ENCODE results near the gene KIF1C. TPM values are rescaled to one million over a fixed set of nuclear protein-coding genes. Genes with fewer than 3 reads are reported as not detected.

The KIF1C gene
- total RNA-seq: 26.9 TPM
- 89.4 TPM for polyA plus RNA-seq

DNA sequence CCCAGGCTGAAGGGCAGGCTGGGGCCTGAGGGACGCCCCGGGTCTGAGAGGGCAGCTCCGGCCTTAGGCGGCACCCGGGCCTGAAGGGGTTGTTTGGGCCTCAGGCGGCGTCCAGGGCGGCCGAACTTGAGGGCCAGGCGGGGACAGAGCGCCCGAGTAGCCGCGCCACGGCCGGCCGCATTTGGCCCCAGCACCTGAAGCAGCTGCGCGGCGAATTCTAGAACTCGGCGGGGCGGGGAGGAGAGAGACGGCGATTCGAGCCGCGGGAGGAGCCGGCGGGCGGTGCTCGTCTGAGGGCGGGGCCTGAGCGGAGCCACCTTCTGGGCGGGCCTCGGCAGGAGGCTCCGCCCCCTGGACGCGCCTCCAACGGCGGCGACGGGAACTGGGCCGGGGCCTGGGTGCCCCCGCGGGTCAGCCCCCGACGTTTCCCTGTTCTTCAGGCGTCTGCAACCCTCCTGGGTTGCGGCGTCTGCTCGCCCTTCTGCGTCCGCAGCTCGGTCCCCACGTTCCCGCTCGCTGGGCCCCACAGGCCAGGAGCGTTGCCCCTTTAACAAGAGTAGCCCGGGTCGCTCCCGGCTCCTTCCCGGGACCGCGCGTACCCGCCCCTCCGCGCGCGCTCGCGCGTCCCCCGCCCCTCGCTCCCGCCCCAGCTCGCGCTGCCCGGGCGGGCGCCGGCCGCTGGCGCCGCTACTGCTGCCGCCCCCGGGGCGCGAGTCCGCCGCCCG lies at the start of gene KIF1C, which contains the start of gene INCA1:
KIF1C (plus strand) TSS at position 649 of the 725 bp plus-strand sequence. CDS start 2,297 bp downstream, outside the sequence.
INCA1 (minus strand) TSS at position 221 of the 725 bp plus-strand sequence. CDS start 3,085 bp downstream, outside the sequence.
- Histone ChIP-seq H3K27ac (ENCODE audit: low read depth) (peak within 1 kb of the TSS; percentile 90), H3K4me3 (ENCODE audit: low read depth, low read length) (peak within 1 kb of the TSS; percentile 81), H3K4me1 (ENCODE audit: insufficient read depth) (peaks cover 5% of the 10 kb centered on the region), H3K36me3 (ENCODE audit: insufficient read depth) (no peaks in the 10 kb centered on the region)
- peak; percentile 84 for DNase-seq (ENCODE audit: extremely low spot score)
- WGBS: under 1% methylated on average over 93 of the region's 93 CpGs

DNA sequence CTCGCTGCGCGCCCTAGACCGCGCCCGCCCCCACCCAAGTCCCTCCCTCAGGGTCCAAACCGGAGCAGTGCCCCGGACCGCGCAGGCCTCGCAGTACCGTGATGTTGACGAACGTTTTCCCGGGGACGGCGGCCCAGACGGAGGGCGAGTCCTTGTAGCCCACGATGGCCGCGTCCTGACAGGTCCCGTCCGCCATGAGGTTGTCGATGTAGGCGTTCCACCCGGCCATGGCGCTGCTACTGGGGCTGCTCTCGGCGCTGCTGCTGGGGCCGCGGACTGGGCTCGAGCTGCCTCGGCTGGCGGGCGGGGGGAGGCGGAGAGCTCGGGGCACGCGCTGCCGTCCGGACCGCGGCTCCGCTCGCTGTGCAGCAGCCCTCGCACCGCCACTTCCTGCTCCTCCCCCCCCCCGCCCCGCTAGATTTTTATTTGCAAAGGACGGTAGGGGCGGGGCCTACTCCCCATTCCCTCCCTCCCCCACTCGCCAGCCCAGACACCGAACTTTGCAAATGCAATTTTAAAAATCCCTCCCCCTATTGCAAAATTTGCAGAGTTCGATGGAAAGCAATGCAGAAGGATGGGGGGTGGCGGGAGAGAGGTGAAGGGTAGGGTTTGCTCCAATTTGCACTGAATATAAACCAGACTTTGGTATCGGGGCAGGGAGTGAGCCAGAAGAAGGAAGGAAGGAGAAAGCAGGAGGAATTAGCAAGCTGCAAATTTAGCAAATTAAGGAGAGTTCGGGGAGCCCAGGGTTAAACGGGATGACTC lies 49.4 kb upstream of the KIF1C start, which contains the start of gene PFN1:
PFN1 (minus strand) TSS at position 365 of the 765 bp plus-strand sequence; CDS start at position 229, 136 bp downstream.
- DNase-seq (ENCODE audit: extremely low spot score): peak; percentile 81
- WGBS: under 1% methylated on average over 59 of the region's 59 CpGs
- Histone ChIP-seq H3K4me1 (ENCODE audit: insufficient read depth) (no peaks in the 10 kb centered on the region), H3K36me3 (ENCODE audit: insufficient read depth) (peaks cover 2% of the 10 kb centered on the region), H3K4me3 (ENCODE audit: low read depth, low read length) (peak within 1 kb of the TSS; percentile 97), H3K27ac (ENCODE audit: low read depth) (peak within 1 kb of the TSS; percentile 99)

DNA sequence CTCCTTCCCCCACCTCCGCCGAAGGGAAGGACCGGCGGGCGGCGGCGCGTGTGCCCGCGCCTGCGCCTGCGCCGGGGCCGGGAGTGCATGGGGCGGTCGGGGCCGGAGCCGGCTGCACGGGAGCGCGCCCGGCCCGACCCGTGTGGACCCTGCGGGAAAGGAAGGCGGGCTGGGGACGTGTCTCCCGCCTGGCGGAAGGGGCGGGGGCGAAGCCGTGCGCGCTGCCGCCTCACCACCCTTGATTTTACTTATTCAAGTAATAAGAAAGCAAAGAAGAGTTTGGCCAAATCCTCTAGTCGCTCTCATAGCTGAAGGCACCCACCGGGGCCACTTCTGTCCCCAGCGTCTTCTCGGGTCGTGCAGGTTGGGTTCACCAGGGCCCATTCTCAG lies 48.8 kb upstream of the KIF1C start:
- H3K4me1 ChIP-seq (ENCODE audit: insufficient read depth): no peaks in the 10 kb centered on the region
- no peaks in the 10 kb centered on the region for H3K36me3 ChIP-seq (ENCODE audit: insufficient read depth)
- H3K4me3 ChIP-seq (ENCODE audit: low read depth, low read length): peak overlapping the region; percentile 97
- peak overlapping the region; percentile 99 for H3K27ac ChIP-seq (ENCODE audit: low read depth)
- under 1% methylated on average over 40 of the region's 40 CpGs for WGBS
- DNase-seq (ENCODE audit: extremely low spot score): no peak

DNA sequence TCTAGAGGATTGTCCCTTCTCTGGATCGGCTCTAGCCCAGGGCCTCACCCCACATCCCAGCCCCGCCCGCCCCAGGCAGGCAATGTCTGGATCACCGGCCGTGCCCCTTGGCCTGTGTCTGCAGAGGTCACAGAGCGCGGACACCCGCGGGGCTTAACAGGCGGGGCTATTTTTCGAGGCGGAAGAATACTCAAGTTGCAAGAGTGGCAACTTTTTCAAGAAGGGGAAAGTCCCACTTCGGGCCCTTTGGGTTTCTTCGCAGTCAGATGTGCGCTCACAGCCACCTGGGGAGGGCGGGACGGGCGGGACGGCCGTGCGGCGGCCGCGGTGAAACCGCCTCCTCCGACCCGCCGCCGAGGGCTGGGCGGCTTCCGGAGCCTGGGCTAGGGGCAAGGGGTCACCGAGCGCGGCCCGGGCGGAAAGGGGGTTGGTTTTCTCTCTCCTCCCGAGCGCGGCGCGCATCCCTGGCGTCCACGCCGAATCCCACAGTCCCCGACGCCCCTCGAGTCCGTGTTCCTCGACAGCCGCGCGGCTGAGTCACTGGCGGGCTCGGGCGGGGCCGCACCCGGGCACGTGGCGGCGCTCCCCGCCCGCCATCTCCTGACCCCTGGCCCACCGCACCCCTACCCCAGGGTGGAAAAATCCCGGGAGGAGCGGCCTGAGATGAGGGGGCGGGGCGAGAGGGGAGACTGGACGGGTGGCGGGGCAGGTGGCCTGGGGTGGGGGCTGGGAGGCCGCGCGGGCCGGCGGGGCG lies 48.3 kb upstream of the KIF1C start:
- WGBS: under 1% methylated on average over 75 of the region's 75 CpGs
- Histone ChIP-seq H3K36me3 (ENCODE audit: insufficient read depth) (no peaks in the 10 kb centered on the region), H3K4me1 (ENCODE audit: insufficient read depth) (no peaks in the 10 kb centered on the region), H3K4me3 (ENCODE audit: low read depth, low read length) (peak overlapping the region; percentile 97), H3K27ac (ENCODE audit: low read depth) (peak overlapping the region; percentile 99)
- no peak for DNase-seq (ENCODE audit: extremely low spot score)

DNA sequence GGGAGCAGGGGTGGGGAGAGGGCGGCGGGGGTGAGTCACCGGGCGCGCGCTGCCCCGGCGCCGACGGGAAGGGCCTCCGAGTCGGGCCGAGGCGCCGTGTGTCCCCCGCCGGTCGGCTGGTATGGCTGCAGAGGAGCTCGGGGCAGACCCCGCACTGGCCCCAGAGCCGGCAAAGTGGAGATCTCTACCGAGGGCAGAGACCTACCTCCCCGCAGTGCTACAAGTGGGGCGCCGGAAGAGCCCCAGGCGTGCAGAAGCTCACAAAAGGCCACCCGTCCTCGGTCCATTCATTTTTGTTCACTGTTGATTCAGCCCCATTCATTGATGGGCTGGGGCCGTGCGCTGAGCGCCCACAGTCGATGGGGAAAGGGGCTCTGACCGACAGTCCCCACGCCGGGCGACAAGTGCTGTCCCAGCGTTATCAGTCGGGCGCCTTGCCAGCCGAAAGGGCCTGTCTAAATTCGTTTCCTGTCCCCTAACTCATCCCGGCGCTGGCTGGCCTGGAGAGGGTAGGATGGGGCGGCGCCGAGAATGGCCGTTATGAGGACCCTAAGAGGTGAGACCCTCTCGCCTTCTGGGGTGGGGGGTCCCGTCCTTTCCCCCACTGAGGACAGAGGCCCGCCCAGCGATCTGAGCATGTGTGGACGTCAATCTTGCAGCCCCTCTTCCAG lies 47.5 kb upstream of the KIF1C start:
- no peak for DNase-seq (ENCODE audit: extremely low spot score)

DNA sequence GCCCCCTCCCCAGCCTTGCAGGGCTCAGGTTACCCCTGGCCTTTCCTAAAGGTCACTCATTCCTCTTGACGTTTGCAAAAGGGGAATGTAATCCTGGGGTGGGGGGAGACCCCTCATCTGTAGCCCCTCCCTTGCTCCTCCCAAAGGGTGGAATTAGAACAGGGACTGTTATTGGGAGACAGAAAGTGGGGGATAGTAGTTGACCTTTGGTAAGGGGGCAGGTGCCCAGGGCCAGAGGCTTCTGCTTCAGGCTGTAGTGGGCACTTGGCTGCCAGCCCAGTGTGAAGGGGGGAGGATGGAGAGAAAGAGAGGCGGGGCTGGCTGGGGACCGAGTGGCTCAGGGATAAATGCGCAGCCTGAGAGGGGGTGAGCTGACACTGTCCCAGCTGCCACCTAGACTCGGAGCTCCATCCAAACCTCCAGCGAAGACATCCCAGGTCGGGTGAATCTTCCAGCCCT lies 47.0 kb upstream of the KIF1C start, which contains the start of gene ENO3:
ENO3 (plus strand) TSS at position 374 of the 459 bp plus-strand sequence. CDS start 711 bp downstream, outside the sequence.
- no peak for DNase-seq (ENCODE audit: extremely low spot score)
- peak within 1 kb of the TSS; percentile 97 for H3K4me3 ChIP-seq (ENCODE audit: low read depth, low read length)
- H3K4me1 ChIP-seq (ENCODE audit: insufficient read depth): no peaks in the 10 kb centered on the region
- peak within 1 kb of the TSS; percentile 70 for H3K27ac ChIP-seq (ENCODE audit: low read depth)
- H3K36me3 ChIP-seq (ENCODE audit: insufficient read depth): no peaks in the 10 kb centered on the region
- 39% methylated on average over 7 of the region's 7 CpGs for WGBS

More for the DNA sequence above, 47.5 kb upstream of the KIF1C start:
- Histone ChIP-seq H3K4me3 (ENCODE audit: low read depth, low read length) (peak overlapping the region; percentile 97), H3K27ac (ENCODE audit: low read depth) (peak overlapping the region; percentile 70), H3K4me1 (ENCODE audit: insufficient read depth) (no peaks in the 10 kb centered on the region), H3K36me3 (ENCODE audit: insufficient read depth) (no peaks in the 10 kb centered on the region)
- WGBS: 6% methylated on average over 52 of the region's 52 CpGs

DNA sequence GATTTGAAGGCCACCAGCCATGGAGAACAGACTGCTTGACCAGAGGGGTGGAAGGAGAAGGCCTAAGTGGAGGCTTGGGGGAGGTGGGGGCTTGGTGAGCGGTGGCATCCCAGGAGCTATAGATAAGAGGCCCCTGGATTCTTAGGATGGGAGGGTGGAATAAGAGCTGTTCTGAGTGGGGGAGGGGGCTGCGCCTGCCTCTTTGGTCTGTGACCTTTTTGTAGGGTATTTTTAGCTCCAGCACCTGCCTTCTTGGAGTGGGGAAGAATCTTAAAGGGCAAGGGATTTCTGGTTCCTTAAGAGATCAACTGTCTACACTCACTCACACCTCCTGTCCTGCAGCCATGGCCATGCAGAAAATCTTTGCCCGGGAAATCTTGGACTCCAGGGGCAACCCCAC lies 46.3 kb upstream of the KIF1C start:
- Histone ChIP-seq H3K27ac (ENCODE audit: low read depth) (no peak overlapping the region), H3K36me3 (ENCODE audit: insufficient read depth) (no peaks in the 10 kb centered on the region), H3K4me3 (ENCODE audit: low read depth, low read length) (no peak overlapping the region), H3K4me1 (ENCODE audit: insufficient read depth) (no peaks in the 10 kb centered on the region)
- 66% methylated on average over 3 of the region's 3 CpGs for WGBS
- no peak for DNase-seq (ENCODE audit: extremely low spot score)

DNA sequence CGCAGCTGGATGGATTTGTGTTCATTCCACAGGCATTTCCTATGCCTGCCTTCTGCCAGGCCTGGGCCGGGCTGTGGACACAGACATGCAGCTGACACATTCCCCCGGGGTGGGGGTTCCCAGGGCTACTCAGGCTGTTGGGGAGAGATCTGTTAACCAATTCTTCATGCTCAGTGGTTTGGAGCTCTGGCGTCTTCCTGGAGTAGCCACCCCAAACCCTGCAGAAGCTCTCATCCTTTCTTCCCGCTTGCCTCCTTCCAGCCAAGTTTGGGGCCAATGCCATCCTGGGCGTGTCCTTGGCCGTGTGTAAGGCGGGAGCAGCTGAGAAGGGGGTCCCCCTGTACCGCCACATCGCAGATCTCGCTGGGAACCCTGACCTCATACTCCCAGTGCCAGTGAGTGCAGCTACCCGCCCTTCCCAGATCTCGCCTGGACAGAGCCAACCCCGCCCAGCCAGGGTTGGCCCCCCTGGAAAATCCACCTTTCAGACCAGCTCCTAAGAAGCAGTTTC lies 44.2 kb upstream of the KIF1C start:
- DNase-seq (ENCODE audit: extremely low spot score): no peak
- Histone ChIP-seq H3K4me1 (ENCODE audit: insufficient read depth) (no peaks in the 10 kb centered on the region), H3K27ac (ENCODE audit: low read depth) (no peak overlapping the region), H3K36me3 (ENCODE audit: insufficient read depth) (no peaks in the 10 kb centered on the region), H3K4me3 (ENCODE audit: low read depth, low read length) (no peak overlapping the region)
- WGBS: 73% methylated on average over 14 of the region's 14 CpGs

DNA sequence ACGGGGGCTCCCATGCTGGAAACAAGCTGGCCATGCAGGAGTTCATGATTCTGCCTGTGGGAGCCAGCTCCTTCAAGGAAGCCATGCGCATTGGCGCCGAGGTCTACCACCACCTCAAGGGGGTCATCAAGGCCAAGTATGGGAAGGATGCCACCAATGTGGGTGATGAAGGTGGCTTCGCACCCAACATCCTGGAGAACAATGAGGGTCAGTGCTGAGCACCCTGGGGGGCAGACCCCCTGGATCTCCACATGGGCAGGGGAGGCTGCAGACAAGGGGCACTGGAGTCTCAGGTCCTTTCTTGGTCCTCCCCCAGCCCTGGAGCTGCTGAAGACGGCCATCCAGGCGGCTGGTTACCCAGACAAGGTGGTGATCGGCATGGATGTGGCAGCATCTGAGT lies 42.7 kb upstream of the KIF1C start:
- no peaks in the 10 kb centered on the region for H3K36me3 ChIP-seq (ENCODE audit: insufficient read depth)
- no peaks in the 10 kb centered on the region for H3K4me1 ChIP-seq (ENCODE audit: insufficient read depth)
- H3K27ac ChIP-seq (ENCODE audit: low read depth): no peak overlapping the region
- no peak overlapping the region for H3K4me3 ChIP-seq (ENCODE audit: low read depth, low read length)
- no peak for DNase-seq (ENCODE audit: extremely low spot score)
- 95% methylated on average over 8 of the region's 8 CpGs for WGBS

DNA sequence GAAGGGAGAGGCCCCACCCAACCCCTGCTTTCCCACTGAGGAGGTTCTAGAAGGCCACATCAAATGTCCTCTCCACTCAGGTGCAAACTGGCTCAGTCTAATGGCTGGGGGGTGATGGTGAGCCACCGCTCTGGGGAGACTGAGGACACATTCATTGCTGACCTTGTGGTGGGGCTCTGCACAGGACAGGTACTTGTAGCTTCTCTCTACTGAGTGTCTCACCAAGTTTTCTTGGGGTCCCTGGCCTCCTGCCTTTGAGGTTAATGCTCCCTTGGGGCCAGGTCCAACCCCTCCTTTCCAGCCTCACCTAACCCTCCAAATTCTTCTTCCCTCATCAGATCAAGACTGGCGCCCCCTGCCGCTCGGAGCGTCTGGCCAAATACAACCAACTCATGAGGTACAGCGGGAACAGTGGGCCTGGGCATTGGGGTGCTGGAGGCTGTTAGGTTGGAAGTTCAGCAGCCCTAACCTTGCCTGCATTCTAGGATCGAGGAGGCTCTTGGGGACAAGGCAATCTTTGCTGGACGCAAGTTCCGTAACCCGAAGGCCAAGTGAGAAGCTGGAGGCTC lies 41.2 kb upstream of the KIF1C start:
- 74% methylated on average over 10 of the region's 10 CpGs for WGBS
- no peaks in the 10 kb centered on the region for H3K36me3 ChIP-seq (ENCODE audit: insufficient read depth)
- H3K4me3 ChIP-seq (ENCODE audit: low read depth, low read length): no peak overlapping the region
- DNase-seq (ENCODE audit: extremely low spot score): no peak
- H3K4me1 ChIP-seq (ENCODE audit: insufficient read depth): no peaks in the 10 kb centered on the region
- no peak overlapping the region for H3K27ac ChIP-seq (ENCODE audit: low read depth)

DNA sequence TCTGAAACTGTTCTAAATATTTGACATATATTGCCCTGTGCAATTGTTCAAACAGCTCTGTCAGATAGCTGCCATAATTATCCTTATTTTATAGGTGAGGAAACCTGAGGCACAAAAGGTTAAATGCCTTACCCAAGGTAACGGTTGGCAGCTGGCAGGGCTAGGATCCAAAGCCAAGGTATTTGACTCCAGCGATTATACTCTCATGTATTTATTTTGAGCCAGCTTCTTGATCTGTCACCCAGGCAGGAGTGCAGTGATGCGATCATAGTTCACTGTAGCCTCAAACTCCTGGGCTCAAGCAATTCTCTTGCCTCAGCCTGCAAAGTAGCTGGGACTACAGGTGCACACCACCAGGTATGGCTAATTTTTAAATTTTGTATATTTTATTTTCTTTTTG lies 39.6 kb upstream of the KIF1C start:
- no peak overlapping the region for H3K4me3 ChIP-seq (ENCODE audit: low read depth, low read length)
- no peaks in the 10 kb centered on the region for H3K36me3 ChIP-seq (ENCODE audit: insufficient read depth)
- no peaks in the 10 kb centered on the region for H3K4me1 ChIP-seq (ENCODE audit: insufficient read depth)
- H3K27ac ChIP-seq (ENCODE audit: low read depth): no peak overlapping the region
- DNase-seq (ENCODE audit: extremely low spot score): no peak
- 75% methylated on average over 3 of the region's 3 CpGs for WGBS

DNA sequence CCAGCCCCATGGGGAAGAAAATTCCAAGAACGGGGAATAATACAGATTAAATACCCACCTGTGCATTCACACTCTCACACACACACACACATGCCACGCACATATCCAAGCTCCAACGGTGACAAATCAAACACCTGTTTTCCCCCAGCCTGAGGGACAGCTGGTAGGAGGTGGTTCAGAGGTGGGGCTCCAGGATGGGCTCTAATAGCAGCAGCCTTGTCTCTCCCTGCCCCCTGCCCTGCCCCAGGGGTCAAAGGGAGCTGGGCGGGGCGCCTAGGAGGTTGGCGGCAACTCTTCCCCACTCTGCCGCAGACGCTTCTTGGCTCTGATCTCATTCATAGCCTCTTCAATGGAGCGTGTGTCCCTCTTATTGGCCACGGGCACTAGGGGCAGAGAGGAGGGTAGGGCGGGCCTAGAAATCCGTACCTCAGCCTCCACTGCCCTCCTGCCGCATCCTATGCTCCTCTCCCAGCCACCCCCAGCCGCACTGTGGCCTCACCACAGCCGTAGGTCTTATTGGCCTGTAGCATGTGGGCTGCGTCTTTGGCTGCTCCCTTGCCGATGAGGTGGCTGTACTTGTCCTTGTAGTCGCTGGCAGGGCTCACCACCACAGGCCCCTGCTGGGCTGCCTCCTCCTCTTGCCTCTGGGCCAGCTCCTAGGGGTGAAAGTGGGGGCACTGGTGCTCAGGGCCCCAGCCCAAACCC lies 38.3 kb upstream of the KIF1C start:
- no peak overlapping the region for H3K27ac ChIP-seq (ENCODE audit: low read depth)
- DNase-seq (ENCODE audit: extremely low spot score): no peak
- no peaks in the 10 kb centered on the region for H3K4me1 ChIP-seq (ENCODE audit: insufficient read depth)
- H3K4me3 ChIP-seq (ENCODE audit: low read depth, low read length): no peak overlapping the region
- 85% methylated on average over 18 of the region's 18 CpGs for WGBS
- H3K36me3 ChIP-seq (ENCODE audit: insufficient read depth): no peaks in the 10 kb centered on the region

Measured in urinary bladder (tissue), 4 donors.